GM12891 (cell line): Measurements from ENCODE around the gene MAPT.

ENCODE experiments used
- POLR2A ChIP-seq: IDR thresholded peaks from 2 replicates; pipeline ENCODE4 v1.6.1; 2011; ENCODE audit warnings: low read depth, low read length, control low read depth
- POLR2AphosphoS5 ChIP-seq: IDR thresholded peaks from 2 replicates; pipeline ENCODE4 v1.6.1; 2011; ENCODE audit warnings: low read depth, low read length, control low read depth
- POU2F2 ChIP-seq: IDR thresholded peaks from 2 replicates; pipeline ENCODE4 v1.6.1; 2011; ENCODE audit warnings: low read depth, mild to moderate bottlenecking, control low read depth, low read length, moderate library complexity
- SPI1 ChIP-seq: IDR thresholded peaks from 2 replicates; pipeline ENCODE4 v1.6.1; 2011; ENCODE audit warnings: low read depth, low read length, control low read depth
- TAF1 ChIP-seq: IDR thresholded peaks from 2 replicates; pipeline ENCODE4 v1.6.1; 2011; ENCODE audit warnings: low read depth, low read length, control low read depth

- TF ChIP-seq POLR2AphosphoS5 = no peak
- TF ChIP-seq POLR2A = no peak
- no peak for TF ChIP-seq SPI1
- no peak for TF ChIP-seq TAF1
- TF ChIP-seq POU2F2 = no peak
Observed at GRCh38 chr17:45855691-45856336, 38.5 kb upstream of the MAPT start.
